ENCODE data around the gene IL17RD. TPM values are rescaled to one million over a fixed set of nuclear protein-coding genes. Genes with fewer than 3 reads are reported as not detected.

Gene IL17RD
- total RNA-seq, 1 experiment from 2014 or later, result 31.7 TPM

GRCh38 chr3:57173687-57174086 is 8.5 kb upstream of the IL17RD start:
- Mint-ChIP-seq H3K27ac (peak overlapping the region in 1 of 3 experiments; percentile 8; a peak in 1 of 7 replicates), H3K4me1 (peaks cover 10 to 11% of the 10 kb centered on the region in 2 experiments), H3K9me3 (peaks cover 2 to 3% of the 10 kb centered on the region in 2 experiments; a peak in 3 of 5 replicates), H3K4me3 (no peak overlapping the region), H3K36me3 (ENCODE audit: insufficient read depth in 1 of 3, low read depth in 3 of 3) (no peaks in the 10 kb centered on the region), H3K27me3 (ENCODE audit: low read depth) (peaks cover 10% of the 10 kb centered on the region)
- Histone ChIP-seq H3K4ac (ENCODE audit: low read depth, low read length) (no peak overlapping the region), H2BK12ac (ENCODE audit: insufficient read length, low read depth, low read length) (no peak overlapping the region), H3K4me2 (ENCODE audit: insufficient read depth, insufficient read length, low read length) (no peak overlapping the region), H2AK5ac (ENCODE audit: insufficient read length, low read length) (no peak overlapping the region), H4K20me1 (ENCODE audit: control insufficient read depth, insufficient read depth, insufficient read length) (no peaks in the 10 kb centered on the region), H3K23me2 (ENCODE audit: insufficient read length, low read depth, low read length, poor library complexity, severe bottlenecking) (no peaks in the 10 kb centered on the region), H2BK120ac (ENCODE audit: low read depth, low read length, poor library complexity, severe bottlenecking) (no peak overlapping the region), H3K9me3 (ENCODE audit: control insufficient read depth, low read depth, low read length) (no peaks in the 10 kb centered on the region), H3K56ac (ENCODE audit: insufficient read length, low read depth, low read length) (no peak overlapping the region), H4K91ac (ENCODE audit: insufficient read length, low read depth, low read length) (no peak overlapping the region), H3K79me1 (ENCODE audit: insufficient read depth, low read depth, low read length, poor library complexity, severe bottlenecking) (no peaks in the 10 kb centered on the region), H4K8ac (replicated peaks; ENCODE audit: insufficient read length, low read depth, low read length) (no peak overlapping the region), H3K27me3 (ENCODE audit: insufficient read depth, low read length) (no peaks in the 10 kb centered on the region), H2BK5ac (ENCODE audit: insufficient read length, low read length) (no peak overlapping the region), H3K4me1 (ENCODE audit: insufficient read depth, low read length) (no peaks in the 10 kb centered on the region), H3K23ac (ENCODE audit: insufficient read length, low read depth, low read length) (no peak overlapping the region), H2BK15ac (ENCODE audit: low read depth, low read length) (no peak overlapping the region), H3K14ac (ENCODE audit: insufficient read depth, low read length) (no peak overlapping the region), H3K9ac (ENCODE audit: extremely low read depth, insufficient read length, low read length) (no peak overlapping the region), H2BK20ac (ENCODE audit: low read depth, low read length, poor library complexity, severe bottlenecking) (no peak overlapping the region), H3K27ac (ENCODE audit: insufficient read length, low read depth, low read length) (no peak overlapping the region), H3T11ph (ENCODE audit: low read length) (no peak overlapping the region), H3K79me2 (ENCODE audit: insufficient read depth, low read length) (no peaks in the 10 kb centered on the region), H3K18ac (ENCODE audit: insufficient read length, low read depth, low read length) (no peak overlapping the region), H4K5ac (ENCODE audit: insufficient read length, low read depth, low read length) (no peak overlapping the region), H2AFZ (ENCODE audit: low read length) (no peak overlapping the region)
- no peak for DNase-seq
- no peak for TF ChIP-seq CTCF (conservative IDR thresholded peaks at IDR 0.05)
- WGBS (ENCODE audit: extremely low coverage, insufficient read length, low lambda C conversion rate), result no CpG with 5 or more reads among the region's 2 CpGs
